DOHH2 (cell line): ENCODE data around the gene MR1.

Experiments used
- CTCF ChIP-seq: fragments of 200-600 bp; sonication (generic); IDR thresholded peaks from one replicate; pipeline ENCODE4 v1.5.1; 2014; ENCODE audit warnings: antibody characterized with exemption, mild to moderate bottlenecking, low read depth, low read length; ENCODE audit not compliant: poor library complexity, severe bottlenecking
- EZH2phosphoT487 ChIP-seq: fragments of 200-600 bp; sonication (generic); IDR thresholded peaks from 2 replicates; pipeline ENCODE4 v1.6.1; 2017; ENCODE audit warnings: borderline replicate concordance, mild to moderate bottlenecking, antibody characterized with exemption, low read length, moderate library complexity, mixed read lengths

DNA sequence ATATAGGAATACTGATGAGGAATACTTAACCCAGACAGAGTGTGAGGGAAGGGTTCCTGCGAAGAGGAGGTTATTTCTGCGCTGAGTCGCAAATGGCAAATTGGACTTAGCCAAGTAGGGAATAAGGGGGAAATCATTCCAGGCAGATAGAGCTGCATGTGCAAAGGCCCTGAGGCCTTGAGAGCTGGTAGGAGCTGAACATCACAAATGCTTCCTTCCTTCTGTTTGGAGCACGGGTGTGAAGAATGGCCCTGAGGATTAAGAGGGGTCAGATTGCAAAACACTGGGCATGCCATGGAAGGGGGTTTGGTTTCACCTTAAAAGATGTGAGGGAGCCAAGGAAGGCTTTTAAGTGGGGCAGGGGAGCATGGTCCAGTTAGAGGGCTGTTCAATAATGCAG lies 67.2 kb downstream of the MR1 start:
- TF ChIP-seq EZH2phosphoT487 (no peak), CTCF (no peak)
